Measurements from ENCODE around the gene ELL3.

- no peak for TF ChIP-seq CTCF (IDR thresholded peaks at IDR 0.05)
- TF ChIP-seq POLR2AphosphoS5 (IDR thresholded peaks at IDR 0.05), result no peak
These were observed 17.7 kb upstream of the ELL3 start for GRCh38 chr15:43794269-43795037.
